OCI-LY7 (cell line): Measurements from ENCODE around the gene MOGAT2. TPM values are rescaled to one million over a fixed set of nuclear protein-coding genes. Genes with fewer than 3 reads are reported as not detected.

Experiments
- BruUV-seq: library from RNA; stranded (reverse); fragments of 400-500 nt; replicated peaks from 2 replicates; lab custom pipeline; 2021; lab: Mats Ljungman, UMichigan
- CTCF ChIA-PET: fragments of 300-600 bp; sonication (Branson Sonifier 250); formaldehyde crosslinking; loops from one replicate; lab custom pipeline; 2022; ENCODE audit warnings: antibody characterized with exemption; ENCODE audit not compliant: unreplicated experiment; lab: Charles Lee
- POLR2A ChIA-PET: fragments of 300-600 bp; sonication (Branson Sonifier 250); formaldehyde crosslinking; loops from one replicate; lab custom pipeline; 2022; ENCODE audit warnings: antibody characterized with exemption; lab: Charles Lee
- DNase-seq: peaks from one replicate; pipeline ENCODE4 v3.0.0-alpha.2; 2015; ENCODE audit warnings: low spot score
- H2AFZ ChIP-seq: fragments of 200-600 bp; sonication (generic), shearing (Covaris generic); 2 replicates; pipeline ENCODE4 v1.6.1; 2014; ENCODE audit warnings: mild to moderate bottlenecking, antibody characterized with exemption, low read length, moderate library complexity
- H3K27ac ChIP-seq: fragments of 200-600 bp; sonication (generic); 2 replicates; pipeline ENCODE4 v1.5.1; 2014; ENCODE audit warnings: mixed run types, low read depth, mild to moderate bottlenecking, moderate library complexity, low read length, inconsistent platforms; ENCODE audit not compliant: poor library complexity, severe bottlenecking
- H3K36me3 ChIP-seq: fragments of 200-600 bp; sonication (generic); 2 replicates; pipeline ENCODE4 v1.6.1; 2014; ENCODE audit warnings: mild to moderate bottlenecking, antibody characterized with exemption, low read length, moderate library complexity, mixed read lengths; ENCODE audit not compliant: insufficient read depth
- H3K4me1 ChIP-seq: fragments of 200-600 bp; sonication (generic); 2 replicates; pipeline ENCODE4 v1.5.1; 2014; ENCODE audit warnings: mild to moderate bottlenecking, low read length; ENCODE audit not compliant: insufficient read depth, poor library complexity, severe bottlenecking
- H3K4me2 ChIP-seq: fragments of 200-600 bp; sonication (generic); 2 replicates; pipeline ENCODE4 v1.6.1; 2014; ENCODE audit warnings: mild to moderate bottlenecking, low read length
- H3K4me3 ChIP-seq: fragments of 200-600 bp; sonication (generic); 2 replicates; pipeline ENCODE4 v1.5.1; 2014; ENCODE audit warnings: mild to moderate bottlenecking, low read depth, low read length; ENCODE audit not compliant: poor library complexity, severe bottlenecking
- H3K79me2 ChIP-seq: fragments of 200-600 bp; sonication (generic); 2 replicates; pipeline ENCODE4 v1.6.1; 2016; ENCODE audit warnings: low read depth, mild to moderate bottlenecking, low read length, moderate library complexity, mixed read lengths; ENCODE audit not compliant: insufficient read depth
- H3K9me2 ChIP-seq: fragments of 200-600 bp; sonication (generic); 2 replicates; pipeline ENCODE4 v1.6.1; 2016; ENCODE audit warnings: mild to moderate bottlenecking, low read length, mixed read lengths; ENCODE audit not compliant: insufficient read depth
- H3K9me3 ChIP-seq: fragments of 200-600 bp; sonication (generic); 2 replicates; pipeline ENCODE4 v1.6.1; 2014; ENCODE audit warnings: mild to moderate bottlenecking, mixed run types, low read length, mixed read lengths
- H4K20me1 ChIP-seq: fragments of 200-600 bp; sonication (generic); 2 replicates; pipeline ENCODE4 v1.6.1; 2014; ENCODE audit warnings: mild to moderate bottlenecking, antibody characterized with exemption, low read length, moderate library complexity, mixed read lengths; ENCODE audit not compliant: insufficient read depth
- EZH2phosphoT487 ChIP-seq: fragments of 200-600 bp; sonication (generic); IDR thresholded peaks from 2 replicates; pipeline ENCODE4 v1.6.1; 2018; ENCODE audit warnings: low read depth, borderline replicate concordance, mild to moderate bottlenecking, mixed run types, antibody characterized with exemption, low read length, moderate library complexity, mixed read lengths
- intact Hi-C: fragments of 100-400 bp; cut with micrococcal nuclease; formaldehyde crosslinking; loops from one replicate; pipeline ENCODE4 v1.10.0; 2022; ENCODE audit not compliant: unreplicated experiment
- total RNA-seq, 2 experiments: library from RNA; depleted of rRNA in 1 of 2; stranded (reverse); fragments of >200 nt in 1 of 2; shearing (Covaris generic) in 1 of 2; gene quantifications; 2 replicates each; pipeline ENCODE4 v1.2.3, GENCODE V29; 2014 to 2022
- TF ChIP-seq, protein P1 (sequence below): fragments of 200-600 bp; sonication (generic); conservative IDR thresholded peaks from 2 replicates; pipeline ENCODE4 v1.5.1; 2014; ENCODE audit warnings: mild to moderate bottlenecking, antibody characterized with exemption, low read length, moderate library complexity, mixed read lengths

The MOGAT2 gene
- total RNA-seq, 2 experiments from 2014 or later: not detected

- ChIA-PET CTCF (no interaction called here), POLR2A (interaction anchor here (1.1 kb wide), 1 partner anchor 9 kb away, joined by 6 read pairs; no protein-coding TSS in a partner anchor)
- no peak for TF ChIP-seq EZH2phosphoT487
- TF ChIP-seq, protein P1, sequence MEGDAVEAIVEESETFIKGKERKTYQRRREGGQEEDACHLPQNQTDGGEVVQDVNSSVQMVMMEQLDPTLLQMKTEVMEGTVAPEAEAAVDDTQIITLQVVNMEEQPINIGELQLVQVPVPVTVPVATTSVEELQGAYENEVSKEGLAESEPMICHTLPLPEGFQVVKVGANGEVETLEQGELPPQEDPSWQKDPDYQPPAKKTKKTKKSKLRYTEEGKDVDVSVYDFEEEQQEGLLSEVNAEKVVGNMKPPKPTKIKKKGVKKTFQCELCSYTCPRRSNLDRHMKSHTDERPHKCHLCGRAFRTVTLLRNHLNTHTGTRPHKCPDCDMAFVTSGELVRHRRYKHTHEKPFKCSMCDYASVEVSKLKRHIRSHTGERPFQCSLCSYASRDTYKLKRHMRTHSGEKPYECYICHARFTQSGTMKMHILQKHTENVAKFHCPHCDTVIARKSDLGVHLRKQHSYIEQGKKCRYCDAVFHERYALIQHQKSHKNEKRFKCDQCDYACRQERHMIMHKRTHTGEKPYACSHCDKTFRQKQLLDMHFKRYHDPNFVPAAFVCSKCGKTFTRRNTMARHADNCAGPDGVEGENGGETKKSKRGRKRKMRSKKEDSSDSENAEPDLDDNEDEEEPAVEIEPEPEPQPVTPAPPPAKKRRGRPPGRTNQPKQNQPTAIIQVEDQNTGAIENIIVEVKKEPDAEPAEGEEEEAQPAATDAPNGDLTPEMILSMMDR: no peak
- Histone ChIP-seq H3K79me2 (no peaks in the 10 kb centered on the region), H3K9me2 (no peaks in the 10 kb centered on the region), H3K4me2 (no peak overlapping the region), H3K36me3 (no peaks in the 10 kb centered on the region), H3K4me3 (no peak overlapping the region), H2AFZ (no peak overlapping the region), H3K4me1 (no peaks in the 10 kb centered on the region), H4K20me1 (no peaks in the 10 kb centered on the region), H3K9me3 (no peaks in the 10 kb centered on the region), H3K27ac (no peak overlapping the region)
- peak; percentile 10 for DNase-seq
- intact Hi-C loops: no loop called here
- BruUV-seq: no TSS peak
These were observed 43.6 kb upstream of the MOGAT2 start for GRCh38 chr11:75673977-75674582.

GRCh38 chr11:75677275-75677674, 40.4 kb upstream of the MOGAT2 start:
- H3K27ac ChIP-seq: no peak overlapping the region
- no peaks in the 10 kb centered on the region for H3K79me2 ChIP-seq
- POLR2A ChIA-PET: interaction anchor here (1.3 kb wide), 1 partner anchor 11 kb away, joined by 3 read pairs; no protein-coding TSS in a partner anchor
- no peak overlapping the region for H3K4me3 ChIP-seq
- no peak for TF ChIP-seq EZH2phosphoT487
- TF ChIP-seq, protein P1: no peak
- no peak for DNase-seq
- intact Hi-C loops: no loop called here
- H2AFZ ChIP-seq: no peak overlapping the region
- no peaks in the 10 kb centered on the region for H3K4me1 ChIP-seq
- H3K9me3 ChIP-seq: no peaks in the 10 kb centered on the region
- no peaks in the 10 kb centered on the region for H3K9me2 ChIP-seq
- no TSS peak for BruUV-seq
- H3K36me3 ChIP-seq: no peaks in the 10 kb centered on the region
- CTCF ChIA-PET: no interaction called here
- no peaks in the 10 kb centered on the region for H4K20me1 ChIP-seq
- H3K4me2 ChIP-seq: no peak overlapping the region

DNA sequence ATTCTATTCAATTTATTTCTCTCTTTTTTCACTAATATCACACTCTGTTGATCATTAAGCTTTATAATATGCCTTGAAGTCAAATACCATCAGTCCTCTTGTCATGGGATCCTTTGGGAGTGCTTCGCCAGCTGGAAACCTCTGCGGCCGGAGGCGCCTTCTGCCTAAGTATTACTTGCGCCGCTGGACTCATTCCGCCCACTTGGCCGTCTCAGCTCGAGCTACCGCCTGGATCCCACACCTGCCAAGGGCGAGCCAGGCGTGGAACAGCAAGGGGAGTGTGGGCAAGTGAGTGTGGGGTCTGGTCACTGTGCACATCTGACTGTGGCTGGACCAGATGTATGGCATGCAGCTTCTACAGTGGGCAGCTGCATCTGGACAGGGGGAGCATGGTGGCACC, 39.7 kb upstream of the MOGAT2 start:
- no TSS peak for BruUV-seq
- CTCF ChIA-PET: interaction anchor here (0.6 kb wide), 1 partner anchor 144 kb away, joined by 3 read pairs; no protein-coding TSS in a partner anchor

More for the DNA sequence above, 39.7 kb upstream of the MOGAT2 start:
- DNase-seq: no peak
- Histone ChIP-seq H3K27ac (no peak overlapping the region), H3K4me2 (no peak overlapping the region), H4K20me1 (no peaks in the 10 kb centered on the region), H3K79me2 (no peaks in the 10 kb centered on the region), H3K9me2 (no peaks in the 10 kb centered on the region), H2AFZ (no peak overlapping the region), H3K36me3 (no peaks in the 10 kb centered on the region), H3K4me3 (no peak overlapping the region), H3K9me3 (no peaks in the 10 kb centered on the region), H3K4me1 (no peaks in the 10 kb centered on the region)
- intact Hi-C loops: no loop called here
- POLR2A ChIA-PET: interaction anchor here (1.3 kb wide), 1 partner anchor 12 kb away, joined by 3 read pairs; no protein-coding TSS in a partner anchor
- TF ChIP-seq EZH2phosphoT487: no peak
- TF ChIP-seq, protein P1: no peak
